Measurements from ENCODE around the gene NT5C.
A peak's percentile ranks its signal among the peaks of the same experiment; 100 is the strongest.
"Not testable (repeated sequence)": the region's sequence is repeated elsewhere in the genome, so short reads cannot be mapped to it uniquely, and the experiment has no call there.

The NT5C gene

DNA sequence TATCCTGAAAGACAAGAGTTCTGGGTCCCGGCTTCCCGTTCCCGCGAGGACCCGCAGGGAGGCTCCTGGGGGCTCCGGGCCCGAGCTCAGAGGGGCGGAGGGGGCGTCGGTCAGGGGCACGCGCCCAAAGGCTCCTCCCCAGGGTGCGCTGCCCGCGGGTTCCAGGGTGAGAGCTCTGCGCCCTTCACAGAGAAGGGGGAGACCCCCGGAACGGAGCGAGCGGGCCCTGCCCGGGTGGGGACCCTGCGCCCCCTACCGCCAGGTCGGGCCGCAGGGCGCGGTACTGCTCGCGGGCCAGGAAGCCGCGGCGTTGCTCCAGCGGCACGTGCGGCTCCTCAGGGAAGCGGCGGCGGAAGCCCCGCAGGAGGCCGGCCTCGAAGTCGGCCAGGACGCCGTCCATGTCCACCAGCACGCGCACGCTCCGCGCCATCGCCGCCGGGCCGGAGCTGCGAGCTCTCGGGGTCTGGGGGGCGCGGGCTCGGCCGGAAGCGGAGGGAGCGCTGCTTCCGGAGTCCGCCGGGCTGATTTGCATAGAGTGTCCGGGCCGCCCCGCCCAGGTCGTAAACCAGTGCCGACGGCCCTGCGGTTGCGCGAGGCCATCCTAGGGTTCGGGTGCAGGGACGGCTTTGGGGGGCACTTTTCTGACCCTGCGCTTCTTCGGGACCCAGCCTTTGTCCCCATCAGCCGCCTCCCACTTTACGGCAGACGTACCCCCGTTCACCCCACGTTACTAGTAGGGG, at the start of gene NT5C:
NT5C (minus strand) TSS at position 465 of the 740 bp plus-strand sequence; CDS start at position 430, 35 bp downstream.
- peak; percentile 61 to 66 for DNase-seq

DNA sequence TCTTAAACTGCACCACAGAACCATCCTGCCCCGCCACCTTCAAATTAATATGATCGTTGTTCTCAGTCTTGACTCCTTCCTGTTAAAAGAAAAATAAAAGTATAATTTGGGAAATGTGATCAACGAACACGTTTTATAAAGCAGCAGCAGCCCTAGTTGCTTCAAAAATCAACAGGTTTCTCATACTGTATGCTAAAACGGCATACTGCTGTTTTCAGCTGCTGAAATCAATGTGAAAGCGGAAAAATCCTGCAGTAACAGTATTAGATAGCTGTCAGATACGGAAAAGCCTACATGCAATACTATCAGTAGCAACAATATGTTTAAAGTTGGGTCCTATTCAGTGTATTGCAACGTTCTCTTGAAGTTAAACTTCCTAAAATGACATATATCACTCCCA, 49.6 kb upstream of the NT5C start:
- no peak for DNase-seq

DNA sequence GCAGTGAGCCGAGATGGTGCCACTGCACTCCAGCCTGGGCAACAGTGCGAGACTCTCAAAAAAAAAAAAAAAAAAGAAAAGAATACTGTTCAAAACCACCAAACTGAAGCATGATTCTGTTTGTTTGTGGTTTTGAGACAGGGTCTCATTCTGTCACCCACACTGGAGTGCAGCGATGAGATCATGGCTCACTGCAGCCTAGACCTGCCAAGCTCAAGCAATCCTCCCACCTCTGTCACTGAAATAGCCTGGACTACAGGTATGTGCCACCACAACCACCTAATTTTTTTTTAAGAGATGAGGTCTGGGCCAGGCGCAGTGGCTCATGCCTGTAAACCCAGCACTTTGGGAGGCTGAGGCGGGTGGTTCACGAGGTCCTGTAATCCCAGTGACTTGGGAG, 46.9 kb upstream of the NT5C start:
- DNase-seq: no peak

DNA sequence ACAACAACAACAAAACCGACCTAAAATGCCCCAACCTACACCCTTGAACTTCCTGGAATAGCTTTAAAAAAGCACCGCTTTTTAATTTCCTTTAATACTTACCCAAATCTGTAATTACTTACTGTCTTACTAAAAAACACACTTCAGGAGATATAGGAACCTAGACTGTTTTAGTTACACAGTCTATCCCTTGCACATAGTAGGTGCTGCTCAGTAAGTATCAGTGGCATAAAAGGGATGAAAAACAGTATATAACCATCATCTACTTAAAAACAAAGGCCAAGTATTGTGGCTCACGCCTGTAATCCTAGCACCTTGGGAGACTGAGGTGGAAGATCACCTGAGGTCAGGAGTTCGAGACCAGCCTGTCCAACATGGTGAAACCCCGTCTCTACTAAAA, 45.1 kb upstream of the NT5C start:
- DNase-seq: no peak

DNA sequence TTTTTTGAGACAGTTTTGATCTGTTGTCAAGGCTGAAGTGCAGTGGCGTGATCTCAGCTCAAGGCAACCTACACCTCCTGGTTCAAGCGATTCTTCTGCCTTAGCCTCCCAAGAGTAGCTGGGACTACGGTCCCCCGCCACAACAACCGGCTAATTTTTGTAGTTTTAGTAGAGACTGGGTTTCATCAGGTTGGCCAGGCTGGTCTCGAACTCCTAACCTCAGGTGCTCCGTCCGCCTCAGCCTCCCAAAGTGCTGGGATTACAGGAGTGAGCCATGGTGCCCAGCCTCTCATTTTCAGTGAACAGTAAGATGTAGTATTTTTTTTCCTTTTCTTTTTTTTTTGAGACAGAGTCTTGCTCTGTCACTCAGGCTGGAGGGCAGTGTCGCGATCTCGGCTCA, 43.5 kb upstream of the NT5C start:
- DNase-seq: no peak

DNA sequence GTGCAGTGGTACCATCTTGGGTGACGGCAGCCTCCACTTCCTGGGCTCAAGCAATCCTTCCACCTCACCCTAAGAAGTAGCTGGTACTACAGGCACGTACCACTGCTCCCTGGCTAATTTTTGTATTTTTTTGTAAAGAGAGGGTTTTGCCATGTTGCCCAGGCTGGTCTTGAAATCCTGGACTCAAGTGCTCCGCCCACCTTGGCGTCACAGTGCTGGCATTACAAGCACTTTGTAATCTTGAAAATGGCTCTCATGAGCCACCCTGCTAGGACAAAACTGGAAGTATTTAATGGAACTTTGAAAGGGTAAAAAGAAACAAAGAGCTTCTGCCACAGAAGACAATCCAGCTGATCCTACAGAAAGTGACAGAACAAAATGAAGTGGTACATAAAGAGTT, 42.0 kb upstream of the NT5C start:
- no peak for DNase-seq

DNA sequence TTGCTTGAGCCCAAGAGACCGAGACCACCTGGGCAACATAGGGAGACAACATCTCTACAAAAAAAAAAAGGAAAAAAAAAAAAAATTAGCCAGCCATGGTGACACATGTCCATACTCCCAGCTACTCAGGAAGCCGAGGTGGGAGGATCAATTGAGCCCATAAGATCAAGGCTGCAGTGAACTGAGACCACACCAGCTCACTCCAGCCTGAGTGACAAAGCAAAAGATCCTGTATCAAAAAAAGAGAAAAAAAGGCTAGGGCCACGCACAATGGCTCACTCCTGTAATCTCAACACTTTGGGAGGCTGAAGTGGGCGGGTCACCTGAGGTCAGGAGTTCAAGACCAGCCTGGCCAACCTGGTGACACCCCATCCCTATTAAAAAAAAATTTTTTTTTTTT, 37.5 kb upstream of the NT5C start:
- DNase-seq: no peak

DNA sequence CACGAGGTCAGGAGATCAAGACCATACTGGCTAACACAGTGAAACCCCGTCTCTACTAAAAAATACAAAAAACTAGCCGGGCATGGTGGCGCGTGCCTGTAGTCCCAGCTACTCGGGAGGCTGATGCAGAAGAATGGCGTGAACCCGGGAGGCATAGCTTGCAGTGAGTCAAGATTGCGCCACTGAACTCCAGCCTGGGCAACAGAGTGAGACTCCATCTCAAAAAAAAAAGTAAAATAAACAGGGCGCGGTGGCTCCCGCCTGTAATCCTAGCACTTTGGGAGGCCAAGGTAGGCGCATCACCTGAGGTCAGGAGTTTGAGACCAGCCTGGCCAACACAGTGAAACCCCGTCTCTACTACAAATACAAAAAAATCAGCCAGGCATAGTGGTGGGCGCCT, 33.1 kb upstream of the NT5C start:
- not testable (repeated sequence) for DNase-seq

DNA sequence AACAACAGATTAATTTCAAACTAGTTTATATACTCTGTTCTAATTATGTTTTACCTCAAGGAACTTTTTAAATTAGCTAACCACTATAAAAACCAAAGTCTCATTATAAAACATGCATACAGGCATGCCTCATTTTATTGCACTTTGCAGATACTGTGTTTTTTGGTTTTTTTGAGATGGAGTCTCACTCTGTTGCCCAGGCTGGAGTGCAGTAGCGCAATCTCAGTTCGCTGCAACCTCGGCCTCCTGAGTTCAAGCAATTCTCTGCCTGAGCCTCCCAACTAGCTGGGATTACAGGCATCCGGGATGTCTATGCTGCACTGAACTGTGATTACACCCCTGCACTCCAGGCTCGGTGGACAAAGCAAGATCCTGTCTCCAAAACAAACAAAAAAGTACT, 31.5 kb upstream of the NT5C start:
- DNase-seq: no peak

DNA sequence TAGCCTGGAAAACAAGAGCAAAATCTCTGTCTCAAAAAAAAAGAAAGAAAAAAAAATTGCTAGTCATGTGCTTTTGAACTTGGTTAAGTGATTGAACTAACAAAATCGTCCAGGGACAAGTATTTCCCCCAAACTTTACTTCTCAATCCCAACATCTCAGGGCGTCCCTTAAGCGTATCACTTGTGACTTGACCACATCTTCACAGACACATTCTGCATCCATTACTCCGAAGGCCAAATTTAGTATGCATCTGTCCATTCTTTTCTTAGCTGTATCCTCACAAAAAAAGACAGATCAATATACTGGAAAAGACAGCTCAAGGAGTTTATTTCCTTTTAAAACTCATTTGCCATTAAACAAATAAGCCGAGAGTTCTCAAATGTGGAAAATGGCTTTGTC, 28.7 kb upstream of the NT5C start:
- no peak for DNase-seq

DNA sequence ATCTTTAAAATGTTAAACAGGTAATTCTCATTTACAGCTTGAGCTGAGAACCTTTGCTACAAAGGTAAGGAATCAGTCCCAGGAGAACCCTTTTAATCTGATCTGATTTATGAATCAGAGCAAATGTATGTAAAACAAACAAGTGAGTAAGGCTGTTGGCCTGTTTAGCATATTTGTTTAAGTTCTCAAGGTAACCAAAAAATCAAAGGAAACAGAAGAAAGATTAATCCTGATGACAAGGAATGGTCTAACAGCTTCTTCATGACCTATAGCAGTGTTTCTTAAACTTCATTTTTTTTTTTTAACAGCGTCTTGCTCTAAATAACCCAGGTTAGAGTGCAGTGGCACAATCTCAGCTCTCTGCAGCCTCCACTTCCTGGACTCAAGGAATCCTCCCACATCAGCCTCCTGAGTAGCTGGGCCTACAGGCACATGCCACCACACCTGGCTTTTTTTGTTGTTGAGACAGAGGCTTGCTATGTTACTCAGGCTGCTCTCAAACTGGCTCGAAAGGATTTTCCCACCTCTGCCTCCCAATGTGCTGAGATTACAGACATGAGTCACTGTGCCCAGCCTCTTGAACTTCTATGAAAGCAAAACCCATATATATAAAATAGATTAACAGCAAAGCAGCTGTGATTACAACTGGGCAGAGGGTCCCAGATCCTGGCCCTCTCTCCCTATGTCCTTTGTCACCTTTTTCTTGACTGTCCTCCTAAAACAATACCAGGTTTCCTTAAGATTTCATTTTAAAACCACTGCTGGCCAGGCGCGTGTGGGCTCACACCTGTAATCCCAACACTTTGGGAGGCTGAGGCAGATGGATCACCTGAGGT, 27.9 kb upstream of the NT5C start:
- DNase-seq: no peak

DNA sequence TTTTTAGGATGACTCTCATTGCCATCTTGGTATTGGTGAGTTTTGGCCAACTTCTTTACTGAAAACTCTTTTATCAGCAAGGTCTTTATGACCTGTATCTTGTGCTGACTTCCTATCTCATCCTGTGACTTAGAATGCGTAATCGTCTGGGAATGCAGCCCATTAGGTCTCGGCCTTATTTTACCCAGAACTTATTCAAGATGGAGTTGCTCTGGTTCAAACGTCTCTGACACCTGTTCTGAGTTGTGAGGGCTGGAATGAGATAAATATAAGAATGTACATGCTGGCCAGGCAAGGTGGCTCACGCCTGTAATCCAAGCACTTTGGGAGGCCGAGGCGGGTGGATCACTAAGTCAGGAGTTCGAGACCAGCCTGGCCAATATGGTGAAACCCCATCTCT, 26.9 kb upstream of the NT5C start:
- DNase-seq: not testable (repeated sequence)

DNA sequence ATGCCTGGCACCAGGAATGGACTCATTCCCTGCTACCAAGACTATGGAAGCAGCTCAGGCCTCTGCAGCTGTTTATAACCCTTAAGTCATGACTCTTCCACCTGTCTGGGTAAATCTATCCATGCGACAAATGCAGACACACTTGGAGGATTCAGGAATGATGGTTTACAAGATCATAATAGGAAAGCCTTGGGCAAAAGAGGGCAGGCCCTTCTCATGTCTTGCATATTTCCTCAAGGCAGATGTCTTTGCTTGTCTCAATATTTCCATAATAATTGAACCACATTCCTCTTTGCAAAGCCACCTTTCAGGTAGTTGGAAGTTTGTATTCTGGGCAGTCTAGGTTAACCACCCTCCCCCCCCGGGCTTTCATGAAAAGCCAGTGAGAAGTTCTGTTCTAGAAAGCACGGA, 23.7 kb upstream of the NT5C start:
- no peak for DNase-seq

DNA sequence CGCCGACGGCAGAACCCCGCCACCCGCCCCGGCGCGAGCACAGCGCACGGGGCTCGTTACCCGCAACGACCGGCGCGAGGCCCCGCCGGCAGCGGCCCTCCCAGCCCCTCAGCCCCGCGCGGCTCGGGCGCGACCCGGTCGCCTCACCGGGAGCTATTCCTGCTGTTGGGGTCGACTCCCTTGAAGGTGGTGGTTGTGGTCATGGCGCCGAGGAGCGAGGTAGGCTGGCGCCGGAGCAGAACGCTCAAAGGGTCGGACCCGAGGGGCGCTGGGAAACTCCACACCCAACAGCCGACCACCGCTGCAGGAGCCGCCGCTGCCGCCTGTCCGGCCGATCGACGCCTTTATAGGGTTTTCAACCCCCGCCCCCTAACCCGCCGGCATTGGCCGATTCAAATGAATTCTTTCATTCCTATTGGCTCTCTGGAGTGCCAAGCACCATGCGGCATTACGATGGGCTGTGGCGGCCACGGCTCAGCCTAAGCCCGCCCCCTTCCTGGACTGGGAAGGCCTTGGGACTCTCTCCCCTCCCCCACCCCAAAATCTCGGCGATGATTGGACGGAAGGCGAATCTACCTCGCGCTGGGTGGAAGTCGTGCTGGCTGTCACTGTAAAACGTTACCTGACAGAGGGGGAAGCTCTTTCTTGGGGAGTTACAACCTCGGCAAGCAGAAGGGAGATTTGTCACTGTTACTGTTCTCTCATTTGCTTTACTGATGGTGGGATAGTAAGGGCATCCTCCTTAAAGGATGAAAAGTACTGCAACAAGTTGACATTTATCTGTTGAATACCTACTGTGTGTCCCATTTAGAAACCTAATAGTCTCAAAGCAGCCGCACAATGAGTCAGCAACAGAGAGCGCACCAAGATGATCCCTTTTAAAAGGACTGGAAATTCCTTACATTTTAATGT, 22.9 kb upstream of the NT5C start, which contains the start of gene JPT1:
JPT1 (minus strand) TSS at position 318 of the 912 bp plus-strand sequence; CDS start at position 203, 115 bp downstream.
- peak; percentile 68 to 87 for DNase-seq

DNA sequence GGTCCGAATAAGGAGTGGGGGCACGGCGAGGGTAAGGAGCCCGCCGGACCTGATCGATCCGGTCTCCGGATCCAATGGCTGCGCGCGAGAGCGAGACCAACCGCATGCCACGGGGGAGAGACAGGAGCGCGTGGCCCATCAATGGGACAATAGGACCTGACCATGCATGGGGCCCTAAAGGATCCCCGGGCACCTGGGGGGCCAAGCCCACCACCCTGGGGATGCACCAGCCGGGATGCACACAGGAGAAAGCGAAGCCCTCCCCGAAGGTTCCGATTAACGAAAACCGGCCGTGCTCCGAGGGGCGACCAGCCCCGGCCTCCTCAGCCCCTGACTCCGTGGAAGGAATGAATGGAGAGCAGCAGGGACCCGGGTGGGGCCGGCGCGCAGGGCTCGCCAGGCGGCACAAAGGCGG, 22.2 kb upstream of the NT5C start:
- DNase-seq: no peak

DNA sequence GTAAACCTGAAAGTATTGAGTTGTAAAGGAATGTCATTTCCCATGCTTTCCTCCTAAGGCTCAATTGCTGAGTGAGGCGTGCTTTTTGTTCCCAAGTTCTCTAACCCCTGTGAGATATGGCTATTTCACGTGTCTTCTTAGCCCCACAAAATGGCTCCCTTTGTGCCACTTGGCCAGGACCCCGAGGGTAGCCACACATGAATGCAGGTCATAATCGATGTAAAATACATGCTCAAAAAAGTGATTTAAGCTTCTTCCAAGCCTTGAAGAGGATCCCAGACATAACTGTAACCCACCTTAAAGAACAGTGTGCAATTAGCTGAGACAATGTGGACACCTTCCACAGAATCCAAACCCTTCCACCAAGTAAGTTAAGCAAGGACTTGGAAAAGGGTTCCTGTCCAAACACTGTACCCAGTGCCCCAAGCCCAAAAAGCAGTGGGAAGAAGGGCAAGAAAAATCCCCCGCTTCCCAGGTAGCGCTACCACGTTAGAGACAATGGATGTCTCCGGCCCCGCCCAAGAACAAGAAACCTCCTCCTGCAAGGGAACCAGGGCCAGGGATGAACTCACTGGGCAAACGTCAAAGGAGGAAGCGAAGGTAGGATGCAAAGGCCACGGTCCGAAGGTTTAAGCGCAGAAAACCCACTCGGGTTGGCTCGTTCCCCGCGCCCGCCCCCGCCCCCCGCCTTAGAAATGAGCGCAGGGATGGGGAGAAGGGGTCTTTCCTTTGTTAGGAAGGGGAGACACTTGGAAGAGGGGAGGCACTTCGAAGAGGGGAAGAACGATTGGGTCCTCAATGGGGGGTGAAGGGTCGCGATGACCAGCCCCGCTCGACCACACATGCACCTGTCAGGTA, 21.6 kb upstream of the NT5C start:
- DNase-seq: peak in 1 of 2 donors; percentile 18

DNA sequence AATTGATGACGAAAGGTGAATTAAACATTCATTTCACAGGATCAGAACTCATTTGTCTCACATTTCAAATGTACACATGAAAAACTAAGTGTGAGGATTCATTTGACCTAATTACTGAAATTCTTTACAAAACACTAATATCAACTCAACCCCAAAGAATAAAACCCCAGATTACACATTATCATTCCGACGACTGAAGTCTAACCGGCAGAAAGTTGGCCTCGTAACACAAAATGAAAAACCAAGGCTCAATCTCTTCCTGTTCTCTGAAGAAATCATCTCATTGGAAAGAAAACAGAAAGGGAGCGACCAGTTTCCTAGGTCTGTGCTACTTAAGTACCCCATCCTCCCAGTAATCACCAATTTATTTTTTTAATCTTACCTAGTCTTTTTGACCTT, 21.0 kb upstream of the NT5C start:
- DNase-seq: no peak

DNA sequence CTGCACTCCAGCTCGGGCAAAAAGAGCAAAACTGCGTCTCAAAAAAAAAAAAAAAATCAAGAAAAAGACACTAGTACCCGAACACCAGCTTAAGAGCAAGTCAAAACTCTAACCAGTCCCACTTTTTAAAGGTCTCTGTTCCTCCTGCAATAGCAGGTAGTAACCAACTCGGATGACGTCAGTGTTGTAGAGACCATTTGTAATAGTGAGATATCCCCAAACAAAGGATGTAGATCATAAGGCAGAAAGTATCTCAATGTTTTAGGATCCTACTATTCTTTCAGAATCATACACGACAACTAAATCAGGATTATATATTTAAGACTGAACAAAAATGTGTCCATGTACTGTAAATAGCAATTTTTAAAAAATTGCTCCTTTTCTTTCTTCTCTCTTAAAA, 20.4 kb upstream of the NT5C start:
- no peak for DNase-seq

DNA sequence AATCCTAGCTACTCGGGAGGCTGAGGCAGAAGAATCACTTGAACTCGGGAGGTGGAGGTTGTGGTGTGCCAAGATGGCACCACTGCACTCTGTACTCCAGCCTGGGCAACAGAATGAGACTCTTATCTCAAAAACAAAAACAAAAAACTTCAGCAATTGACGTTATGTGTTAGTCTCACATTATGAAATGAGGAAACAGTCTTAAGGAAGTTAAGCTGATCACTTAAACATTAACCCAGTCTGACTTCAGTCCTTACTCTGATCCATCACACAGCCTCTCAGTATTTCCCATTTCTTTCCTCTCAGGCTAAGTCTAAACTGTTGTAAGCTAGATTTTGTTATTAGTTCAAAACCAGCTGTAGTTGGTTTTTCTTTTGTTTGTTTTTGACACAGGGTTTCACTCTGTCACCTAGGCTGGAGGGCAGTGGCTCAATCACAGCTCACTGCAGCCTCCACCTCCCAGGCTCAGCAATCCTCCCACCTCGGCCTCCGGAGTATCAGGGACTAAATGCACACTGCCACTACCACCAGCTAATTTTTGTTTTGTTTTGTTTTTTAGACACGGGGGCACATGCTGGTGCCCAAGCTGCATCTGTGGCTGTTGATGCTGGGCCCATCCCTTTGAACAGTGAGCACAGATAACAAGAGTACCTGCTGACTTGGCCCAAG, 16.5 kb upstream of the NT5C start:
- DNase-seq: no peak

DNA sequence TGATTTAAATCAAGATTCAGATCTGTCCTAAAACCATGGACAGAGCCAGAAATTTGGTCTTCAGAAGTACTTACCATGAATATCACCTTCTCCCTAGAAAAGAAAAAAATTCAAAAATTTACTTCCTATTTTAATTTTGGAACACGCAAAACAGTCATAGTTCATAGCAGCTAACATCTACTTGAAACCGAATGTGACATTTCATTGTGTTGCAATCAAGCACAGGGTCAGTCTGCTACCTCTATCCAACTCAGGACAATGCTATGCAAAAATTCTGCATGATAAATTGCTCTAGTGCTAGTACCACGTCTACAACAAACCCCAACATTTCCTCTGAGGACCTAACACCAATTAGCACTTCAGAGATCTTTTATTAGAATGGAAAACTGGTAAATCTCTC, 15.1 kb upstream of the NT5C start:
- no peak for DNase-seq

DNA sequence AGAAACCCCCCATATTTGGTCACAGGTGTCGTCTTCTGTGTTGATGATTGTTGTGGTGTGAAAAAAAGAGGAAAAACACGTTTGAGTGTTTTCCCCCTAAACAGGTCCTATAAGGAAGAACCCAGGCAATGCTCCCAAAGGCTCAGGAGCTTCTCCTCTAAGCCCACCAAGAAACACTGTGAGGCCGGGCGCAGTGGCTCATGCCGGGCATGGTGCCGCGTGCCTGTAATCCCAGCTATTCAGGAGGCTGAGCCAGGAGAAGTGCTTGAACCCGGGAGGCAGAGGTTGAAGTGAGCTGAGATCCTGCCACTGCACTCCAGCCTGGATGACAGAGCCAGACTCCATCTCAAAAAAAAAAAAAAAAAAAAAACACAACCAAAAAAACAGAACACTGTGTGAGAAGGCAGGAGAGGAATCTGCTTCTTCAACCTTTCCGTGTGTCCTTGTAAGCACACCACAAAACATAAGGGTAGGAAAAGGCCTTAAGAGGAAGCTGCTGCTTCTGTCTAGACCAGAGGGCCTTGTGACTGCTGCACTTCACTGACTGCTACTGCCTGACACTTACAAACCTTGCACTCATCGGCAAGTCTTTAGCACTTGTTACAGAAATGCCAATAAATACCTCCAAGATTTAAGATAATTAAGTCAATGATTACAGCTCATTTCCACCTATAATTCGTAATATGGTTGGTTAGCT, 13.4 kb upstream of the NT5C start:
- DNase-seq: no peak

Measured in bone marrow (tissue), 2 donors.